Upper lobe of left lung (tissue), 6 donors: Measurements from ENCODE around the gene LRRC46. TPM values are rescaled to one million over a fixed set of nuclear protein-coding genes. Genes with fewer than 3 reads are reported as not detected.

Experiments used
- ATAC-seq, 2 donors: fragments of 200-7000 bp; cut with Tn5 transposase; one replicate each; pipeline ENCODE4 v1.9.1; 2022; ENCODE audit warnings: mild to moderate bottlenecking in 2 of 2, moderate library complexity in 2 of 2; ENCODE audit not compliant: low FRiP score in 2 of 2
- DNase-seq, 2 donors: peaks; one replicate each; pipeline ENCODE4 v3.0.0-alpha.2; 2019 to 2020
- H3K27ac ChIP-seq, 4 donors: fragments of 200-600 bp; sonication (generic); one replicate each; pipeline ENCODE4 v1.5.1; 2016 to 2019
- H3K27me3 ChIP-seq, 4 donors: fragments of 200-600 bp; sonication (generic); one replicate each; pipeline ENCODE4 v1.5.1; 2017 to 2019
- H3K36me3 ChIP-seq, 4 donors: fragments of 200-600 bp; sonication (generic); one replicate each; pipeline ENCODE4 v1.5.1; 2016 to 2019
- H3K4me1 ChIP-seq, 4 donors: fragments of 200-600 bp; sonication (generic); one replicate each; pipeline ENCODE4 v1.5.1; 2018 to 2019
- H3K4me3 ChIP-seq, 4 donors: fragments of 200-600 bp; sonication (generic); one replicate each; pipeline ENCODE4 v1.5.1; 2017 to 2019; ENCODE audit warnings: mild to moderate bottlenecking in 2 of 4, moderate library complexity in 1 of 4
- H3K9me3 ChIP-seq, 4 donors: fragments of 200-600 bp; sonication (generic); one replicate each; pipeline ENCODE4 v1.5.1; 2018 to 2019
- CTCF ChIP-seq, 6 experiments: fragments of 450-650 bp in 4 of 6; fragments of 200-600 bp in 2 of 6; sonication (generic) in 2 of 6; IDR thresholded peaks; one replicate each; pipeline ENCODE4 v1.5.1; 2016 to 2019; ENCODE audit warnings: antibody characterized with exemption in 6 of 6
- EP300 ChIP-seq, 4 donors: sonication (generic); formaldehyde crosslinking; IDR thresholded peaks; one replicate each; pipeline ENCODE4 v1.5.1; 2017; ENCODE audit warnings: antibody characterized with exemption in 4 of 4, control low read depth in 2 of 4
- POLR2A ChIP-seq, 4 donors: fragments of 450-650 bp; IDR thresholded peaks; one replicate each; pipeline ENCODE4 v1.5.1; 2016 to 2017; ENCODE audit warnings: antibody characterized with exemption in 4 of 4, mild to moderate bottlenecking in 2 of 4
- POLR2AphosphoS5 ChIP-seq, 2 donors: sonication (generic); formaldehyde crosslinking; IDR thresholded peaks; one replicate each; pipeline ENCODE4 v1.5.1; 2017; ENCODE audit warnings: antibody characterized with exemption in 2 of 2
- whole genome bisulfite sequencing, 2 donors: methylation state at CpG; one replicate each; pipeline ENCODE4 v1.1.5; 2017 to 2018; 5-methylcytosine and 5-hydroxymethylcytosine counted together
- total RNA-seq, 6 donors: library from RNA; depleted of rRNA in 4 of 6; stranded (reverse); fragments of >200 nt in 4 of 6; gene quantifications; one replicate each; pipeline versions ENCODE4 v1.1.0 to v1.2.1, GENCODE V29; 2016 to 2021
- donor health status: DM: no; HTN: no; CAD: no; lungs with moderate emphysema.
- donor health status: DM: no; HTN: yes; CAD: no; lungs with severe emphysema.

The LRRC46 gene
- total RNA-seq, result 10 to 100 TPM in 1 of 6 donors, 1 to 10 TPM in 4, under 1 TPM in 1; 0.49 to 23.5 (median 9.1) TPM

- peak within 1 kb of the TSS; percentile 78 to 85 (median 84) for H3K27ac ChIP-seq
- H3K36me3 ChIP-seq, result peaks cover 8 to 34% (median 24%) of the 10 kb centered on the region in 4 donors
- 0% methylated on average over 42 of the region's 42 CpGs for WGBS, 2 donors
- no peaks in the 10 kb centered on the region for H3K9me3 ChIP-seq
- ATAC-seq (peak; percentile 94 to 98), DNase-seq (peak; percentile 95 to 96)
- peak in 3 of 4 donors; percentile 70 to 92 (median 70) for TF ChIP-seq POLR2A (IDR thresholded peaks at IDR 0.05)
- TF ChIP-seq POLR2AphosphoS5 (IDR thresholded peaks at IDR 0.05), result peak; percentile 98 to 99
- peak in 1 of 6 experiments; percentile 44 for TF ChIP-seq CTCF (IDR thresholded peaks at IDR 0.05)
- peak in 1 of 4 donors; percentile 52 for TF ChIP-seq EP300 (IDR thresholded peaks at IDR 0.05)
- peak within 1 kb of the TSS; percentile 72 to 92 (median 80) for H3K4me3 ChIP-seq
- no peaks in the 10 kb centered on the region for H3K27me3 ChIP-seq
- peaks cover 30 to 51% (median 36%) of the 10 kb centered on the region in 4 donors for H3K4me1 ChIP-seq
These were observed at the start of gene LRRC46, which contains the start of gene MRPL10 for GRCh38 chr17:47831003-47831933. Gene LRRC46, plus strand, starts transcription at chr17:47831670. Its CDS starts 320 bp downstream, at chr17:47831990. Gene MRPL10, minus strand, starts transcription at chr17:47831541. Its CDS starts 30 bp downstream, at chr17:47831511.

GRCh38 chr17:47785538-47786123 is 45.8 kb upstream of the LRRC46 start:
- Histone ChIP-seq H3K36me3 (no peaks in the 10 kb centered on the region), H3K4me3 (no peak overlapping the region), H3K9me3 (no peaks in the 10 kb centered on the region), H3K27me3 (peaks cover 0 to 16% (median 4%) of the 10 kb centered on the region in 4 donors), H3K27ac (no peak overlapping the region), H3K4me1 (peaks cover 8 to 11% (median 9%) of the 10 kb centered on the region in 4 donors)
- no peak for DNase-seq
- WGBS, 2 donors, result 23 to 49% methylated on average over 4 to 5 of the region's 5 CpGs
- no peak for ATAC-seq
- no peak for TF ChIP-seq EP300 (IDR thresholded peaks at IDR 0.05)
- no peak for TF ChIP-seq CTCF (IDR thresholded peaks at IDR 0.05)
- no peak for TF ChIP-seq POLR2AphosphoS5 (IDR thresholded peaks at IDR 0.05)
- no peak for TF ChIP-seq POLR2A (IDR thresholded peaks at IDR 0.05)

- peaks cover 8 to 11% (median 9%) of the 10 kb centered on the region in 4 donors for H3K4me1 ChIP-seq
- H3K27ac ChIP-seq, result no peak overlapping the region
- H3K27me3 ChIP-seq, result peaks cover 0 to 26% (median 4%) of the 10 kb centered on the region in 4 donors
- 5% methylated on average over 19 to 27 of the region's 70 CpGs for WGBS, 2 donors
- peak; percentile 42 to 92 for DNase-seq
- peak overlapping the region in 3 of 4 donors; percentile 33 to 51 (median 45) for H3K4me3 ChIP-seq
- no peaks in the 10 kb centered on the region for H3K9me3 ChIP-seq
- TF ChIP-seq EP300 (IDR thresholded peaks at IDR 0.05), result no peak
- peak in 5 of 6 experiments; percentile 29 to 64 (median 40) for TF ChIP-seq CTCF (IDR thresholded peaks at IDR 0.05)
- TF ChIP-seq POLR2A (IDR thresholded peaks at IDR 0.05), result no peak
- TF ChIP-seq POLR2AphosphoS5 (IDR thresholded peaks at IDR 0.05), result no peak
- H3K36me3 ChIP-seq, result no peaks in the 10 kb centered on the region
- peak; percentile 65 to 86 for ATAC-seq
These were observed 41.6 kb upstream of the LRRC46 start for GRCh38 chr17:47789611-47790561.

- Histone ChIP-seq H3K27me3 (peaks cover 0 to 26% (median 4%) of the 10 kb centered on the region in 4 donors), H3K36me3 (no peaks in the 10 kb centered on the region), H3K9me3 (no peaks in the 10 kb centered on the region), H3K4me1 (peaks cover 8 to 11% (median 9%) of the 10 kb centered on the region in 4 donors), H3K27ac (no peak overlapping the region), H3K4me3 (no peak overlapping the region)
- DNase-seq, result no peak
- ATAC-seq, result no peak
- TF ChIP-seq POLR2A (IDR thresholded peaks at IDR 0.05) (no peak), POLR2AphosphoS5 (IDR thresholded peaks at IDR 0.05) (no peak), CTCF (IDR thresholded peaks at IDR 0.05) (no peak), EP300 (IDR thresholded peaks at IDR 0.05) (no peak)
- WGBS, 2 donors, result 27 to 37% methylated on average over 3 of the region's 3 CpGs
These were observed 40.4 kb upstream of the LRRC46 start for GRCh38 chr17:47791025-47791424.
